Measurements from ENCODE around the gene TERC. TPM values are rescaled to one million over a fixed set of nuclear protein-coding genes. Genes with fewer than 3 reads are reported as not detected.

TERC gene
- total RNA-seq, 1 donor from 2014 or later = 179 TPM

Small RNAs within 50 kb of the gene (small RNA-seq; reads per million reads assigned to genes)
- gene RNU6-637P (ENCODE audit: low replicate concordance) = not detected

Other genes starting within 250 kb of the TERC start
- 24.2 TPM for gene MECOM, start 101.3 kb downstream of the TERC start, total RNA-seq
- 1.7 TPM for gene ACTRT3, start 4.5 kb upstream of the TERC start, total RNA-seq
- gene MYNN, start 8.3 kb upstream of the TERC start, total RNA-seq = 31.6 TPM
- not detected for gene LRRIQ4, start 47.8 kb upstream of the TERC start, total RNA-seq
- 4.3 TPM for gene LRRC34, start 47.8 kb upstream of the TERC start, total RNA-seq
- not detected for gene LRRC31, start 104.9 kb upstream of the TERC start, total RNA-seq
- not detected for gene SAMD7, start 146.5 kb upstream of the TERC start, total RNA-seq
- 50.7 TPM for gene SEC62, start 201.7 kb upstream of the TERC start, total RNA-seq